Ovary (tissue), 9 donors: Measurements from ENCODE around the gene SART1. TPM values are rescaled to one million over a fixed set of nuclear protein-coding genes. Genes with fewer than 3 reads are reported as not detected.

Experiments
- DNase-seq, 5 donors: peaks; one replicate each; pipeline ENCODE4 v3.0.0-alpha.2; 2019 to 2020
- H3K27ac ChIP-seq, 2 donors: fragments of 200-600 bp; one replicate each; pipeline versions ENCODE4 v1.5.1 to v1.8.0; 2019 to 2022
- H3K27me3 ChIP-seq: fragments of 200-600 bp; one replicate; pipeline ENCODE4 v1.8.0; 2022
- H3K36me3 ChIP-seq: fragments of 200-600 bp; sonication (generic); one replicate; pipeline ENCODE4 v1.5.1; 2019
- H3K4me1 ChIP-seq: one replicate; pipeline ENCODE4 v1.8.1; 2013; ENCODE audit warnings: mild to moderate bottlenecking, moderate library complexity; ENCODE audit not compliant: insufficient read depth
- H3K4me3 ChIP-seq: fragments of 200-600 bp; sonication (generic); one replicate; pipeline ENCODE4 v1.5.1; 2017
- H3K9me3 ChIP-seq, 2 donors: fragments of 200-600 bp in 1 of 2; sonication (generic) in 1 of 2; one replicate each; pipeline versions ENCODE4 v1.5.1 to v1.8.1; 2013 to 2019; ENCODE audit warnings: mild to moderate bottlenecking in 1 of 2, moderate library complexity in 1 of 2
- EP300 ChIP-seq: sonication (generic); formaldehyde crosslinking; IDR thresholded peaks from one replicate; pipeline ENCODE4 v1.6.1; 2017; ENCODE audit warnings: antibody characterized with exemption
- POLR2A ChIP-seq: fragments of 450-650 bp; IDR thresholded peaks from one replicate; pipeline ENCODE4 v1.6.1; 2017; ENCODE audit warnings: antibody characterized with exemption, mild to moderate bottlenecking, moderate library complexity
- WGBS, 3 donors: extraction: QIAGEN DNeasy Blood & Tissue Kit in 1 of 3; methylation state at CpG; one replicate each; pipeline versions ENCODE4 v1.1.5 to v1.1.7; 2013 to 2017; 5-methylcytosine and 5-hydroxymethylcytosine counted together
- intact Hi-C, 4 donors: fragments of 100-400 bp; cut with DNase I; formaldehyde crosslinking; loops; one replicate each; pipeline versions ENCODE4 v1.11.0 to v1.15.1; 2022 to 2023
- polyA plus RNA-seq, 2 donors: library from polyadenylated mRNA; stranded (reverse); fragments of 200-250 nt in 1 of 2; fragments of 350-450 nt in 1 of 2; fragmentation: Illumina TruSeq in 1 of 2; extraction: RNeasy Lipid Tissue Mini Kit (QIAGEN cat#74804) in 1 of 2; gene quantifications; one replicate each; pipeline ENCODE4 v1.2.3, GENCODE V29; 2013 to 2014
- total RNA-seq, 7 donors: library from RNA; depleted of rRNA in 2 of 7; stranded (reverse); fragments of >200 nt in 2 of 7; fragmentation: NEBNext Ultra II Directional in 3 of 7; extraction: Animal tissue kit (Norgen Biotek cat#: 25700) in 3 of 7; gene quantifications; one replicate each; pipeline versions ENCODE4 v1.1.0 to v1.2.4, GENCODE V29; 2016 to 2023
- TF ChIP-seq, protein P1 (sequence below), 3 donors: fragments of 450-650 bp in 2 of 3; fragments of 200-600 bp in 1 of 3; IDR thresholded peaks; one replicate each; pipeline versions ENCODE4 v1.5.1 to v1.8.0; 2016 to 2022; ENCODE audit warnings: antibody characterized with exemption in 3 of 3, mild to moderate bottlenecking in 1 of 3
- donor health status: DM: no; HTN: no; CAD: no; lungs with moderate emphysema.
- donor health status: DM: no; HTN: no; CAD: no.
- donor health status: Bipolar disorder and iron deficiency.
- donor health status: DM: yes; HTN: yes; CAD: no.
- donor health status: DM: no; HTN: no; CAD: no.
- donor health status: DM: yes; HTN: yes; CAD: no.

SART1 gene
- total and polyA plus RNA-seq, 9 donors, result 8.8 to 64.9 (median 55.7) TPM

DNA sequence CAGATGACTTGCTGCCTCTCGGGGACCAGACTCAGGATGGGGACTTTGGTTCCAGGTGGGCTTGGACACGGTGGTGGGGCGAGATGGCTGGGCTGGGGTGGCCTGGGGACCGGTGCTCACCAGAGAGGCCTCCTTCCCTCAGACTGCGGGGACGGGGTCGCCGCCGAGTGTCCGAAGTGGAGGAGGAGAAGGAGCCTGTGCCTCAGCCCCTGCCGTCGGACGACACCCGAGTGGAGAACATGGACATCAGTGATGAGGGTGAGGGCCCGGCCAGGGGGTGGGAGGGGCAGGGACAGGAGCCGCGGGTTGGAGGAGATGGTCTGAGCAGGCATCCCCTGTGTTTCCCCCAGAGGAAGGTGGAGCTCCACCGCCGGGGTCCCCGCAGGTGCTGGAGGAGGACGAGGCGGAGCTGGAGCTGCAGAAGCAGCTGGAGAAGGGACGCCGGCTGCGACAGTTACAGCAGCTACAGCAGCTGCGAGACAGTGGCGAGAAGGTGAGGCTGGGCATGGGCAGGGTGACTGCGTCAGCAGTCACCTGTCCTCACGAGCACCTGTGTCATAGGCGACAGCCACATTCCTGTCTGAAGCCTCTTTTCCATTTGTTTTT, 5.9 kb downstream of the SART1 start:
- 89 to 90% (median 89%) methylated on average over 30 of the region's 30 CpGs for WGBS, 3 donors
- intact Hi-C loops, result loop anchor here in 2 of 4 donors (5.0 to 10.0 kb wide), 2 partner anchors 45 to 83 kb away; partner anchors contain the start of gene FIBP (in 1 of the 2)

DNA sequence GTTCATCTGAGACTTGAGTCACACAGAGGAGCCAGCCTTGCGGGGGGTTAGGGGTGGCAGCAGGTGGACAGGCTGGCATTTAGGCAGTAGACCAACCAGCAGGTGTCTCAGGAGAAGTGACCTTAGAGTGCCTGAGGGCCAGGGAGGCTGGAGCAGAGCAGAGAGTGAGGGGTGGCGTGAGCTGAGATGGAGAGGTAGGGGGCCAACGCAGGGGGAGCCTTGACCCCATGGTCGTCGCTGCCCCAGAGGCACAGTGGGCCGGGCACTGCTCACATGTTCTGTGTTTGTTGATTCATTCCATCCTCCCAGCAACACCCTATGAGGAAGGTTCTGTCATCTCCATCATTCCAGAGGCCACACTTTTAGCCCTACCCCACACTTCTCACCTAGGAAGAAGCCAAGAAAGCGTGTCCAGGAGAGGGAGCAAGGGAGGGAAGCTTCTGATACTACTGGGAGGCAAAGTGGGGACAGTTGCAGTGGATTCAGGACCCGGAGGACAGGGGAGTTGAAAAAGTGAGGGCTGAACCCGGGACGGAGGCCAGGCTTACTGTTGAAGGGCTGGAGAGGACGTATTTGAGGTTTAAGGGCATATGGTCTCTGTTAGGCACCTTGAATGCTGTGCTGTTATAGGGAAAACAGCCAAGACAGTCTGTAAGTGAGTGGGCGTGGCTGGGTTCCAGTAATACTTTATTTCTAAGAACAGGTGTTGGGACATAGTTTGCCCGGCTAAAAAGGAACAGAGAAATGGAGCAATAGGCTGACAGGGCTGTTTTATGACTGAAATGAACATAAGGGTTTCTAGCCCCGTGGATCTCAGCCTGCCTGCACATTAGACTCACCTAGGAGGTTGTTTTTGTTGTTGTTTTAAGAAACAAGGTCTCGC, 7.3 kb downstream of the SART1 start:
- TF ChIP-seq EP300 (no peak), POLR2A (no peak)
- TF ChIP-seq, protein P1, sequence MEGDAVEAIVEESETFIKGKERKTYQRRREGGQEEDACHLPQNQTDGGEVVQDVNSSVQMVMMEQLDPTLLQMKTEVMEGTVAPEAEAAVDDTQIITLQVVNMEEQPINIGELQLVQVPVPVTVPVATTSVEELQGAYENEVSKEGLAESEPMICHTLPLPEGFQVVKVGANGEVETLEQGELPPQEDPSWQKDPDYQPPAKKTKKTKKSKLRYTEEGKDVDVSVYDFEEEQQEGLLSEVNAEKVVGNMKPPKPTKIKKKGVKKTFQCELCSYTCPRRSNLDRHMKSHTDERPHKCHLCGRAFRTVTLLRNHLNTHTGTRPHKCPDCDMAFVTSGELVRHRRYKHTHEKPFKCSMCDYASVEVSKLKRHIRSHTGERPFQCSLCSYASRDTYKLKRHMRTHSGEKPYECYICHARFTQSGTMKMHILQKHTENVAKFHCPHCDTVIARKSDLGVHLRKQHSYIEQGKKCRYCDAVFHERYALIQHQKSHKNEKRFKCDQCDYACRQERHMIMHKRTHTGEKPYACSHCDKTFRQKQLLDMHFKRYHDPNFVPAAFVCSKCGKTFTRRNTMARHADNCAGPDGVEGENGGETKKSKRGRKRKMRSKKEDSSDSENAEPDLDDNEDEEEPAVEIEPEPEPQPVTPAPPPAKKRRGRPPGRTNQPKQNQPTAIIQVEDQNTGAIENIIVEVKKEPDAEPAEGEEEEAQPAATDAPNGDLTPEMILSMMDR (IDR thresholded peaks at IDR 0.05), result no peak
- Histone ChIP-seq H3K36me3 (no peaks in the 10 kb centered on the region), H3K9me3 (no peaks in the 10 kb centered on the region), H3K27me3 (no peaks in the 10 kb centered on the region), H3K4me1 (no peaks in the 10 kb centered on the region), H3K27ac (no peak overlapping the region), H3K4me3 (no peak overlapping the region)
- intact Hi-C loops, result loop anchor here in 2 of 4 donors (5.0 to 10.0 kb wide), 2 partner anchors 47 to 84 kb away; partner anchors contain the start of gene FIBP (in 1 of the 2)
- no peak for DNase-seq
- 69 to 73% (median 71%) methylated on average over 15 of the region's 15 CpGs for WGBS, 3 donors

More for the DNA sequence above, 5.9 kb downstream of the SART1 start:
- Histone ChIP-seq H3K27ac (no peak overlapping the region), H3K4me1 (peaks cover 7% of the 10 kb centered on the region), H3K27me3 (no peaks in the 10 kb centered on the region), H3K9me3 (no peaks in the 10 kb centered on the region), H3K4me3 (no peak overlapping the region), H3K36me3 (no peaks in the 10 kb centered on the region)
- TF ChIP-seq EP300 (no peak), POLR2A (no peak)
- TF ChIP-seq, protein P1 (IDR thresholded peaks at IDR 0.05), result no peak
- no peak for DNase-seq

DNA sequence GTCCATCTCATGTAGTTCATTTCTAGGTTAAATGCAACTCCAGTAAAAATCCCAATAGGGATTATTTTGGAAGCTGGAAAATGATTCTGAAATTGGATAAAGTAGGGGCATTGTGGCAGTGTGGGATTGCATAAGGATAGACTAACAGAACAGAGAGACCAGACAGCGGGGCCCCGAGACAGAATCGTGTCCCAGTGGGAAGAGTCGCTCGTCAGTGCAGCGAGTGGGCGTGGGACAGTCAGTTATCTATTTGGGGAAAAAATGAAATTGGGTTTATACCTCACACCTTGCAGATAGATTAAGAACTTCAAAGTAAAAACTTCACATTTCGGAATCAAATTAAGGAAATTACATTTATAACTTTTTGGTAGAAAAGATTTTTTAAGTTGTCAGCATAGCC, 10.6 kb downstream of the SART1 start:
- no peak overlapping the region for H3K27ac ChIP-seq
- H3K27me3 ChIP-seq, result no peaks in the 10 kb centered on the region
- DNase-seq, result peak in 1 of 5 donors; percentile 3
- H3K4me3 ChIP-seq, result no peak overlapping the region
- H3K9me3 ChIP-seq, result no peaks in the 10 kb centered on the region
- TF ChIP-seq POLR2A (no peak), EP300 (no peak)
- TF ChIP-seq, protein P1 (IDR thresholded peaks at IDR 0.05), result no peak
- no peaks in the 10 kb centered on the region for H3K36me3 ChIP-seq
- 91 to 93% (median 92%) methylated on average over 8 of the region's 8 CpGs for WGBS, 3 donors
- intact Hi-C loops, result no loop called here
- H3K4me1 ChIP-seq, result no peaks in the 10 kb centered on the region

DNA sequence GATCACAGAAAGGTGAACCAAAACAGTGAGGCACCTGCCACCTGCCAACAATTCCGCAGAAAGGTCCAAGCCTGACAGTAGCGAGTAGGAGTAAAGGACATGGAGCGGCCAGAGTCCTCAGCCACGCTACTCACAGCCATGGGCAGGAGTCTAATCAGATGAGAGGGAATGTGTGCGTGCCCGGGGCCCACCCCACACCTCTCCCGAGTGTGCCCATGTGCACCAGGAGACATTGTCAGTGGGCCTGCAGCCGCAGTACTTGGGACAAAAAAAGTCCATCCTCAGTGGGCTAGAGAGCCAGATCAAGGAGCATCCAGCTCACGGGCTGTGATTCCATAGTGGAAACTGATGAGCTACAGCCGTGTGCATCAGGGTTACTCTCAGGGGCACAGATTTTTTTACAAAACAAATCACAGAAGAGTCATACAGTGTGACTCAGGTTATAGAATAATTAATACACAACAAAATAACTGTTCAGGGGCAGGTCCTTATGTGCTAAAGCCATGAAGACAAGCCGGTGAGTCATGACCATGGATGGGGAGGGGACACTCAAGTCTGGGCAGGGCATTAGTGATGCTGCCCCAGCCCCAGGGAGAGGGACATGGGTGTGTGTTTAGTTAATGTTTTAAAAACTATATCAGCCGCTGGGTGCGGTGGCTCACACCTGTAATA, 12.0 kb downstream of the SART1 start:
- intact Hi-C loops, result no loop called here
- WGBS, 3 donors, result 84 to 96% (median 95%) methylated on average over 13 of the region's 13 CpGs
- no peaks in the 10 kb centered on the region for H3K36me3 ChIP-seq

More for the DNA sequence above, 12.0 kb downstream of the SART1 start:
- Histone ChIP-seq H3K27me3 (no peaks in the 10 kb centered on the region), H3K27ac (no peak overlapping the region), H3K9me3 (no peaks in the 10 kb centered on the region), H3K4me3 (no peak overlapping the region), H3K4me1 (no peaks in the 10 kb centered on the region)
- TF ChIP-seq, protein P1 (IDR thresholded peaks at IDR 0.05), result no peak
- TF ChIP-seq POLR2A, result no peak
- TF ChIP-seq EP300, result no peak
- DNase-seq, result no peak
